Caco-2 (cell line): ENCODE results near the gene HS6ST2. TPM values are rescaled to one million over a fixed set of nuclear protein-coding genes. Genes with fewer than 3 reads are reported as not detected.

Source experiments
- BruUV-seq: library from RNA; stranded (reverse); fragments of 400-500 nt; replicated peaks from 2 replicates; lab custom pipeline; 2021; lab: Mats Ljungman, UMichigan
- CTCF ChIA-PET: fragments of 300-600 bp; sonication (Branson Sonifier 250); formaldehyde crosslinking; loops from one replicate; lab custom pipeline; 2022; ENCODE audit warnings: antibody characterized with exemption; lab: Charles Lee
- POLR2A ChIA-PET: fragments of 300-600 bp; sonication (Branson Sonifier 250); formaldehyde crosslinking; loops from one replicate; lab custom pipeline; 2022; ENCODE audit warnings: antibody characterized with exemption; lab: Charles Lee
- DNase-seq, 2 experiments: peaks; one replicate each; pipeline versions ENCODE4 v3.0.0 to v3.0.0-alpha.2; 2020 to 2022
- H3K27me3 ChIP-seq: replicated peaks from 2 replicates; pipeline ENCODE4 v1.6.0; 2011; ENCODE audit warnings: low read length; ENCODE audit not compliant: control insufficient read depth, insufficient read depth
- H3K36me3 ChIP-seq: 2 replicates; pipeline ENCODE4 v1.5.1; 2011; ENCODE audit warnings: low read length; ENCODE audit not compliant: control insufficient read depth, insufficient read depth
- H3K4me1 ChIP-seq: fragments of 250-450 bp; sonication (Bioruptor Pico); 2 replicates; pipeline ENCODE4 v1.5.1; 2020; ENCODE audit warnings: mild to moderate bottlenecking
- H3K4me3 ChIP-seq: 2 replicates; pipeline ENCODE4 v1.5.1; 2011; ENCODE audit warnings: low read depth, mild to moderate bottlenecking, control low read depth, low read length
- H3K9me3 ChIP-seq: fragments of 250-450 bp; sonication (Bioruptor Pico); 2 replicates; pipeline ENCODE4 v1.5.1; 2020; ENCODE audit warnings: mild to moderate bottlenecking, moderate library complexity
- H3K27ac Mint-ChIP-seq: one replicate; pipeline ENCODE4 v1.8.0; 2022; ENCODE audit warnings: mixed read lengths; ENCODE audit not compliant: unreplicated experiment
- H3K27me3 Mint-ChIP-seq: one replicate; pipeline ENCODE4 v1.8.0; 2022; ENCODE audit warnings: mixed read lengths; ENCODE audit not compliant: insufficient read depth, unreplicated experiment
- H3K36me3 Mint-ChIP-seq: one replicate; pipeline ENCODE4 v1.8.0; 2022; ENCODE audit warnings: mild to moderate bottlenecking, mixed read lengths; ENCODE audit not compliant: insufficient read depth, unreplicated experiment
- H3K4me1 Mint-ChIP-seq: one replicate; pipeline ENCODE4 v1.8.0; 2022; ENCODE audit warnings: low read depth, mixed read lengths; ENCODE audit not compliant: unreplicated experiment
- H3K4me3 Mint-ChIP-seq: one replicate; pipeline ENCODE4 v1.8.0; 2022; ENCODE audit warnings: mild to moderate bottlenecking, moderate library complexity, mixed read lengths; ENCODE audit not compliant: unreplicated experiment
- H3K9me3 Mint-ChIP-seq: one replicate; pipeline ENCODE4 v1.8.0; 2022; ENCODE audit warnings: mixed read lengths; ENCODE audit not compliant: unreplicated experiment
- CTCF ChIP-seq, 2 experiments: fragments of 200-600 bp in 1 of 2; IDR thresholded peaks; 1 replicate in 1 of 2; 2 replicates in 1 of 2; pipeline versions ENCODE4 v1.5.1 to v1.8.0; 2011 to 2022; ENCODE audit warnings: antibody characterized with exemption in 1 of 2, control low read depth in 1 of 2, inconsistent platforms in 1 of 2, low read depth in 1 of 2, low read length in 1 of 2, mild to moderate bottlenecking in 1 of 2, moderate library complexity in 1 of 2; ENCODE audit not compliant: insufficient read depth in 1 of 2, severe bottlenecking in 1 of 2, unreplicated experiment in 1 of 2
- intact Hi-C: fragments of 100-400 bp; cut with micrococcal nuclease; formaldehyde crosslinking; loops from one replicate; pipeline ENCODE4 v1.10.0; 2022; ENCODE audit not compliant: unreplicated experiment
- total RNA-seq: library from RNA; stranded (reverse); gene quantifications from 2 replicates; pipeline ENCODE4 v1.2.3, GENCODE V29; 2022

The HS6ST2 gene
- total RNA-seq, 1 experiment from 2014 or later = 34.9 TPM

- no peak overlapping the region for H3K4me3 ChIP-seq
- DNase-seq = no peak
- CTCF ChIA-PET = no interaction called here
- H3K27ac Mint-ChIP-seq = no peak overlapping the region
- H3K27me3 Mint-ChIP-seq = no peaks in the 10 kb centered on the region
- no peaks in the 10 kb centered on the region; the same call in 1 of the 2 replicates for H3K36me3 ChIP-seq
- no peaks in the 10 kb centered on the region for H3K4me1 ChIP-seq
- no peaks in the 10 kb centered on the region for H3K4me1 Mint-ChIP-seq
- POLR2A ChIA-PET = no interaction called here
- no peak overlapping the region for H3K4me3 Mint-ChIP-seq
- TF ChIP-seq CTCF (IDR thresholded peaks at IDR 0.05; ENCODE audit: insufficient read depth in 1 of 2, low read depth in 1 of 2, low read length in 1 of 2, severe bottlenecking in 1 of 2, unreplicated experiment in 1 of 2) = no peak
- no peaks in the 10 kb centered on the region for H3K36me3 Mint-ChIP-seq
- no peaks in the 10 kb centered on the region for H3K27me3 ChIP-seq
- intact Hi-C loops = no loop called here
- no TSS peak for BruUV-seq
- H3K9me3 ChIP-seq = no peaks in the 10 kb centered on the region
- H3K9me3 Mint-ChIP-seq = no peaks in the 10 kb centered on the region
Observed at GRCh38 chrX:132848296-132848970, 110.0 kb downstream of the HS6ST2 start.

GRCh38 chrX:132843363-132843762 is 115.1 kb downstream of the HS6ST2 start:
- no peak overlapping the region for H3K27ac Mint-ChIP-seq
- Histone ChIP-seq H3K9me3 (no peaks in the 10 kb centered on the region), H3K4me1 (no peaks in the 10 kb centered on the region), H3K36me3 (no peaks in the 10 kb centered on the region; the same call in 1 of the 2 replicates), H3K4me3 (no peak overlapping the region), H3K27me3 (no peaks in the 10 kb centered on the region)
- POLR2A ChIA-PET = no interaction called here
- no peaks in the 10 kb centered on the region for H3K27me3 Mint-ChIP-seq
- no peak for DNase-seq
- CTCF ChIA-PET = no interaction called here
- H3K4me3 Mint-ChIP-seq = no peak overlapping the region
- H3K4me1 Mint-ChIP-seq = no peaks in the 10 kb centered on the region
- H3K9me3 Mint-ChIP-seq = no peaks in the 10 kb centered on the region
- intact Hi-C loops = no loop called here
- no peak for TF ChIP-seq CTCF (IDR thresholded peaks at IDR 0.05; ENCODE audit: insufficient read depth in 1 of 2, low read depth in 1 of 2, low read length in 1 of 2, severe bottlenecking in 1 of 2, unreplicated experiment in 1 of 2)
- H3K36me3 Mint-ChIP-seq = no peaks in the 10 kb centered on the region
- no TSS peak for BruUV-seq

- Mint-ChIP-seq H3K4me3 (no peak overlapping the region), H3K27me3 (no peaks in the 10 kb centered on the region), H3K27ac (no peak overlapping the region), H3K36me3 (no peaks in the 10 kb centered on the region), H3K9me3 (no peaks in the 10 kb centered on the region), H3K4me1 (no peaks in the 10 kb centered on the region)
- Histone ChIP-seq H3K9me3 (no peaks in the 10 kb centered on the region), H3K27me3 (no peaks in the 10 kb centered on the region), H3K4me3 (no peak overlapping the region), H3K4me1 (no peaks in the 10 kb centered on the region), H3K36me3 (no peaks in the 10 kb centered on the region; the same call in 1 of the 2 replicates)
- intact Hi-C loops = no loop called here
- POLR2A ChIA-PET = no interaction called here
- no peak for TF ChIP-seq CTCF (IDR thresholded peaks at IDR 0.05; ENCODE audit: insufficient read depth in 1 of 2, low read depth in 1 of 2, low read length in 1 of 2, severe bottlenecking in 1 of 2, unreplicated experiment in 1 of 2)
- BruUV-seq = no TSS peak
- CTCF ChIA-PET = no interaction called here
- no peak for DNase-seq
Observed at GRCh38 chrX:132842460-132843238, 115.8 kb downstream of the HS6ST2 start.
